ENCODE measurements around the gene PHOX2A.

- TF ChIP-seq, protein P1, sequence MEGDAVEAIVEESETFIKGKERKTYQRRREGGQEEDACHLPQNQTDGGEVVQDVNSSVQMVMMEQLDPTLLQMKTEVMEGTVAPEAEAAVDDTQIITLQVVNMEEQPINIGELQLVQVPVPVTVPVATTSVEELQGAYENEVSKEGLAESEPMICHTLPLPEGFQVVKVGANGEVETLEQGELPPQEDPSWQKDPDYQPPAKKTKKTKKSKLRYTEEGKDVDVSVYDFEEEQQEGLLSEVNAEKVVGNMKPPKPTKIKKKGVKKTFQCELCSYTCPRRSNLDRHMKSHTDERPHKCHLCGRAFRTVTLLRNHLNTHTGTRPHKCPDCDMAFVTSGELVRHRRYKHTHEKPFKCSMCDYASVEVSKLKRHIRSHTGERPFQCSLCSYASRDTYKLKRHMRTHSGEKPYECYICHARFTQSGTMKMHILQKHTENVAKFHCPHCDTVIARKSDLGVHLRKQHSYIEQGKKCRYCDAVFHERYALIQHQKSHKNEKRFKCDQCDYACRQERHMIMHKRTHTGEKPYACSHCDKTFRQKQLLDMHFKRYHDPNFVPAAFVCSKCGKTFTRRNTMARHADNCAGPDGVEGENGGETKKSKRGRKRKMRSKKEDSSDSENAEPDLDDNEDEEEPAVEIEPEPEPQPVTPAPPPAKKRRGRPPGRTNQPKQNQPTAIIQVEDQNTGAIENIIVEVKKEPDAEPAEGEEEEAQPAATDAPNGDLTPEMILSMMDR (IDR thresholded peaks at IDR 0.05; ENCODE audit: low read depth, low read length, poor library complexity, severe bottlenecking), result no peak
- TF ChIP-seq EZH2phosphoT487 (IDR thresholded peaks at IDR 0.05; ENCODE audit: borderline replicate concordance, low read length), result no peak
These were observed 49.4 kb upstream of the PHOX2A start for GRCh38 chr11:72293391-72293790.
